H4 (cell line): Measurements from ENCODE around the gene GNB5. TPM values are rescaled to one million over a fixed set of nuclear protein-coding genes. Genes with fewer than 3 reads are reported as not detected.

Source experiments
- DNase-seq: peaks from one replicate; pipeline ENCODE4 v3.0.0-alpha.2; 2015; ENCODE audit warnings: low spot score
- total RNA-seq: library from RNA; depleted of rRNA; stranded (reverse); fragments of >200 nt; shearing (Covaris generic); gene quantifications from 2 replicates; pipeline ENCODE4 v1.2.3, GENCODE V29; 2014; rRNA removed

The GNB5 gene
- total RNA-seq, 1 experiment from 2014 or later, result 25.6 TPM

- no peak for DNase-seq
Observed at GRCh38 chr15:52066842-52067544, 124.2 kb downstream of the GNB5 start.

Other genes with a start within 250 kb of the GNB5 start
- gene LEO1, start 219.6 kb downstream of the GNB5 start, total RNA-seq, result 24.2 and 31.9 TPM in 2 replicates
- 54.7 and 62.8 TPM in 2 replicates for gene MAPK6, start 172.2 kb downstream of the GNB5 start, total RNA-seq
- gene BCL2L10, start 78.6 kb downstream of the GNB5 start, total RNA-seq, result not detected in 2 replicates
- gene MYO5C, start 104.4 kb upstream of the GNB5 start, total RNA-seq, result 0.06 and 0.29 TPM in 2 replicates